GM21360 (cell line): ENCODE results near the gene INKA1.
A peak's percentile ranks its signal among the peaks of the same experiment; 100 is the strongest.
"Not testable (repeated sequence)": the region's sequence is repeated elsewhere in the genome, so short reads cannot be mapped to it uniquely, and the experiment has no call there.

Experiments
- ATAC-seq: cut with Tn5 transposase; IDR thresholded peaks from one replicate; pipeline ENCODE4 v1.9.1; 2021; ENCODE audit warnings: mild to moderate bottlenecking, moderate library complexity; ENCODE audit not compliant: unreplicated experiment

INKA1 gene

GRCh38 chr3:49802719-49803464 lies at the start of gene INKA1:
Gene INKA1, plus strand, starts transcription at chr3:49803261. Its CDS starts 132 bp downstream, at chr3:49803393.
- peak; percentile 44 for ATAC-seq

GRCh38 chr3:49754536-49754935 lies 48.5 kb upstream of the INKA1 start:
- ATAC-seq = no peak

DNA sequence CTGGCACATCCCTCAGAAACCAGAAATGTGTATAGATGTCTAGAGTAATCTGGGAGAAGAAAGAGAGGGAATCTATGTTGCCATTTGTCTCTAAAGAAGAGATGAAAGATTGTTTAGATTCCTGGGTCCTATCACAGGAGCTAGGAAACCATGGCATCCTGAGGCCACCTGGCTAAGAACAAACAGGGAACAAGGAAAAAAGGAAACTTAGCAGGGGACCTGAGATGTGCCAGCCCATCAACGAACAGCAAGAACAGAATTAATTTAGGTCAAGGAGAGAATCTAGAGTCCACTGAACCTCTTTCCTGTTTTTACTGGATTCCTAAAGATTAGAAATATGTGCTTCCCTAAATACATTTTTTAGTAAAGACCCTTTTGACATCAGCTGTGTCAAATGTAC lies 47.0 kb upstream of the INKA1 start:
- no peak for ATAC-seq

DNA sequence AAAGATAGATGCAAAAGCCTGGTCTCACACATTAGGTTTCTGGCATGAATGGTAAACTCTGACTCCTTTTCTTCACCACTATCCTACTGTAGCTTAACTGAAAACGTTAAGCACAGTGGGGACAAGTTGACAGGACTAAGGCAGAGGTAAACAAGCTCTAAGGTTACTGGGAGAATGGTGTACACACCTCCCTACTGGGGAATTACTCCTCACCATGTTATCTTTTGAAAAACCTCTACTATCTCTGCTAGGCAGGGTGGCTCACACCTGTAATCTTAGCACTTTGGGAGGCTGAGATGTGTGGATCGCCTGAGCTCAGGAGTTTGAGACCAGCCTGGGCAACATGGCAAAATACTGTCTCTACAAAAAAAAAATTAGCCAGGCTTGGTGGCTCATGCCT lies 45.9 kb upstream of the INKA1 start:
- no peak for ATAC-seq

- no peak for ATAC-seq
Measured at GRCh38 chr3:49759226-49759625, 43.8 kb upstream of the INKA1 start.

DNA sequence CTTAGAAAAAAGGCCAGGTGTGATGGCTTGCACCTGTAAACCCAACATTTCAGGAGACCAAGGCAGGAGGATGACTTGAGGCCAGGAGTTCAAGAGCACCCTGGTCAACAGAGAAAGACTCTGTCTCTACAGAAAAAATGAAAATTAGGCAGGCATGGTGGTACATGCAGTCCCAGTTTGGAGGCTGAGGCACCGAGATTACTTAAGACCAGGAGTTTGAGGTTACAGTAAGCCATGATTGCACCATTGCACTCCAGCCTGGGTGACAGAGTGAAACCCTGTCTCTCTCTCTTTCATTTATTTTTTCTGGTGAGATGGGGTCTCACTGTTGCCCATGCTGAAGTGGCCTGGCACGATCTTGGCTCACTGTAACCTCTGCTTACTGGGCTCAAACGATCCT lies 41.4 kb upstream of the INKA1 start:
- ATAC-seq = no peak

DNA sequence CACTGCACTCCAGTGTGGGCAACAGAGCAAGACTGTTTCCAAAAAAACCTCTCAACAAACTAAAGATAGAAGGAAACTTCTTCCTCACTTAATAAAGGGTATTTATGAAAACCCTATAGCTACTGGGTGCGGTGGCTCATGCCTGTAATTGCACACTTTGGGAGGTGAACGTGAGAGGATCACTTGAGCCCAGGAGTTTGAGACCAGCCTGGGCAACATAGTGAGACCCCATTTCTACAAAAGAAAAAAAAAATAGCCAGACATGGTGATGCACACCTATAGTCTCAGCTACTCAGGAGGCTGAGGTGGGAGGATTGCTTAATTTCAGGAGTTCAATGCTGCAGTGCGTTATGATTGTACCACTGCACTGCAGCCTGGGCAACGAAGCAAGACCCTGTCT lies 39.1 kb upstream of the INKA1 start:
- no peak for ATAC-seq

GRCh38 chr3:49769286-49769915 lies 33.7 kb upstream of the INKA1 start:
- no peak for ATAC-seq

DNA sequence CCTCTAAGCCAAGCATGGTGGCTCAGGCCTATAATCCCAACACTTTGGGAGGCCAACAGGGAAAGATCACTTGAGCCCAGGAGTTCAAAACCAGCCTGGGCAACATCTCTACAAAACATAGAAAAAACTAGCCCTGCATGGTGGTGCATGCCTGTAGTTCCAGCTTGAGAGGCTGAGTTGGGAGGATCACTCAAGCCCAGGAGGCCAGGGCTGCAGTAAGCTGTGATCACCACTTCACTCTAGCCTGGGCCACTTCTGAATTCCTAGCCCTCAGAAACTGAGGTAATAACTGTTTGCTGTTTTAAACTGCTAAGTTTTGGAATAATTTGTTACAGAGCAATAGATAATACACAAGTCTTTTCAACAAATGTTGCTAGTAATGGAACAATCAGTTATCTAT lies 33.1 kb upstream of the INKA1 start:
- no peak for ATAC-seq

GRCh38 chr3:49771340-49771938 lies 31.6 kb upstream of the INKA1 start:
- no peak for ATAC-seq

- ATAC-seq = no peak
Measured at GRCh38 chr3:49772703-49773102, 30.4 kb upstream of the INKA1 start.

GRCh38 chr3:49775538-49775937 lies 27.5 kb upstream of the INKA1 start:
- ATAC-seq = no peak

- ATAC-seq = not testable (repeated sequence)
Measured at GRCh38 chr3:49776101-49776500, 27.0 kb upstream of the INKA1 start.

GRCh38 chr3:49779358-49780079 lies 23.5 kb upstream of the INKA1 start:
- ATAC-seq = no peak

- no peak for ATAC-seq
Measured at GRCh38 chr3:49780080-49780974, 22.7 kb upstream of the INKA1 start.

- ATAC-seq = not testable (repeated sequence)
Measured at GRCh38 chr3:49780975-49781365, 22.1 kb upstream of the INKA1 start.

DNA sequence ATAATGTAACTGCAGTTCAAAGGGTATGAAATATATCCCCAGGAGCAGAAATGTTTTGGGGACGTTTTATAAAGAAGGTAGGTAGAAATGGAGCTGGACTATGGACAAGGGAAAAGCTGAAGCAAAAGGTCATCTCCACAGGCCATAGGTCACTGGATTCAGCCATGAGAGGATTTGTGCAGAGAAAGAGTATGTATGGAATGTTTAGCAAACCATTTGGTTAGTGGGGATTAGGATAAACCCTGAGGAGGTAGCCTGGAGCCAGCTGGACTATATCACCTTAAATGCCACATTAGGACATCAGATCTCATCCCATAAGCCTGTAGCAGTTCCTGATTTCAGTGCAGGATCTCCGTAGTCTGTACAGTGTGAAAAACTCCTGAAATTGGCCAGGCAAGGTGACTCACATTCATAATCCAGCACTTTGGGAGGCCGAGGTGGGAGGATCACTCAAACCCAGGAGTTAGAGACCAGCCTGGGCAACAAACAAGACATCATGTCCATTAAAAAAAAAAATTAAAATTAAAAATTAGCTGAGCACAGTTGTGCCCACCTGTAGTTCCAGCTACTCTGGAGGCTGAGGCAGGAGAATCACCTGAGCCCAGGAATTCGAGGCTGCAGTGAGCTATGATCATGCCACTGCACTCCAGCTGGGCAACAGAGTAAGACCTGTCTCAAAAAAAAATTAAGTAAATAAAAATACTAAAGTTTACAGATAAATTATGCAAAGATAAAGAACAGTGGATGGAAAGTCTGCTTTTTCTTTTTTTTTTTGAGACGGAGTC lies 21.5 kb upstream of the INKA1 start:
- ATAC-seq = no peak

GRCh38 chr3:49782277-49782676 lies 20.8 kb upstream of the INKA1 start:
- ATAC-seq = not testable (repeated sequence)

GRCh38 chr3:49785565-49786356 lies 17.3 kb upstream of the INKA1 start:
- peak; percentile 32 for ATAC-seq
